Measurements from ENCODE around the gene BTNL3. TPM values are rescaled to one million over a fixed set of nuclear protein-coding genes. Genes with fewer than 3 reads are reported as not detected.
"Not testable (repeated sequence)": the region's sequence is repeated elsewhere in the genome, so short reads cannot be mapped to it uniquely, and the experiment has no call there.

The BTNL3 gene
- total RNA-seq, 1 experiment from 2014 or later: not detected

DNA sequence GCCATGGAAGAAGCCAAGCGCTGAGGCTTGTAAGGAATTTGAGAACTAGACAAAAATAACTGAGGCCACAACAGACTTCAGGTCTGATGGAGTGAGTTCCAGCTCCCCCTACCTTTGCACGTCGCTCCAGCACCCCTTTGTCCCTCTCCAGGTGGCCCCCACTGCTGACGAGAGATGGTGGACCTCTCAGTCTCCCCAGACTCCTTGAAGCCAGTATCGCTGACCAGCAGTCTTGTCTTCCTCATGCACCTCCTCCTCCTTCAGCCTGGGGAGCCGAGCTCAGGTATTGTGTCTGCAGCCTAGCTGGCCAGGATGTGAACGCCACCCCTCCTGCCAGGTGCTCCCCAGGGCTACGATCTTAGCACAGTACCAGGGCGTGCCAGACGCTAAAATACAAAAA, 56.7 kb downstream of the BTNL3 start:
- Mint-ChIP-seq H3K4me1 (ENCODE audit: low read depth, unreplicated experiment) (no peaks in the 10 kb centered on the region), H3K4me3 (ENCODE audit: low read depth, unreplicated experiment) (no peak overlapping the region), H3K36me3 (ENCODE audit: insufficient read depth, unreplicated experiment) (no peaks in the 10 kb centered on the region), H3K27me3 (ENCODE audit: unreplicated experiment) (no peaks in the 10 kb centered on the region), H3K9me3 (ENCODE audit: low read depth, unreplicated experiment) (no peaks in the 10 kb centered on the region), H3K27ac (ENCODE audit: unreplicated experiment) (no peak overlapping the region)
- CTCF ChIA-PET: interaction anchor here (0.5 kb wide), 1 partner anchor 69 kb away, joined by 4 read pairs; no protein-coding TSS in a partner anchor
- no peak for DNase-seq
- no TSS peak for BruUV-seq (replicated peaks)
- TF ChIP-seq, protein P1, sequence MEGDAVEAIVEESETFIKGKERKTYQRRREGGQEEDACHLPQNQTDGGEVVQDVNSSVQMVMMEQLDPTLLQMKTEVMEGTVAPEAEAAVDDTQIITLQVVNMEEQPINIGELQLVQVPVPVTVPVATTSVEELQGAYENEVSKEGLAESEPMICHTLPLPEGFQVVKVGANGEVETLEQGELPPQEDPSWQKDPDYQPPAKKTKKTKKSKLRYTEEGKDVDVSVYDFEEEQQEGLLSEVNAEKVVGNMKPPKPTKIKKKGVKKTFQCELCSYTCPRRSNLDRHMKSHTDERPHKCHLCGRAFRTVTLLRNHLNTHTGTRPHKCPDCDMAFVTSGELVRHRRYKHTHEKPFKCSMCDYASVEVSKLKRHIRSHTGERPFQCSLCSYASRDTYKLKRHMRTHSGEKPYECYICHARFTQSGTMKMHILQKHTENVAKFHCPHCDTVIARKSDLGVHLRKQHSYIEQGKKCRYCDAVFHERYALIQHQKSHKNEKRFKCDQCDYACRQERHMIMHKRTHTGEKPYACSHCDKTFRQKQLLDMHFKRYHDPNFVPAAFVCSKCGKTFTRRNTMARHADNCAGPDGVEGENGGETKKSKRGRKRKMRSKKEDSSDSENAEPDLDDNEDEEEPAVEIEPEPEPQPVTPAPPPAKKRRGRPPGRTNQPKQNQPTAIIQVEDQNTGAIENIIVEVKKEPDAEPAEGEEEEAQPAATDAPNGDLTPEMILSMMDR (IDR thresholded peaks at IDR 0.05; ENCODE audit: unreplicated experiment): no peak
- intact Hi-C loops (cut with micrococcal nuclease; ENCODE audit: unreplicated experiment): loop anchor here (2.0 kb wide), 1 partner anchor 113 kb away; no protein-coding TSS in a partner anchor

- BruUV-seq (replicated peaks); H3K4me3 Mint-ChIP-seq (ENCODE audit: low read depth, unreplicated experiment); DNase-seq; H3K36me3 Mint-ChIP-seq (ENCODE audit: insufficient read depth, unreplicated experiment); H3K27ac Mint-ChIP-seq (ENCODE audit: unreplicated experiment); CTCF ChIA-PET; H3K9me3 Mint-ChIP-seq (ENCODE audit: low read depth, unreplicated experiment); H3K4me1 Mint-ChIP-seq (ENCODE audit: low read depth, unreplicated experiment); H3K27me3 Mint-ChIP-seq (ENCODE audit: unreplicated experiment): not testable (repeated sequence)
- intact Hi-C loops (cut with micrococcal nuclease; ENCODE audit: unreplicated experiment): loop anchor here (2.0 kb wide), 1 partner anchor 113 kb away; no protein-coding TSS in a partner anchor
Measured at GRCh38 chr5:181045857-181046256, 57.2 kb downstream of the BTNL3 start.

DNA sequence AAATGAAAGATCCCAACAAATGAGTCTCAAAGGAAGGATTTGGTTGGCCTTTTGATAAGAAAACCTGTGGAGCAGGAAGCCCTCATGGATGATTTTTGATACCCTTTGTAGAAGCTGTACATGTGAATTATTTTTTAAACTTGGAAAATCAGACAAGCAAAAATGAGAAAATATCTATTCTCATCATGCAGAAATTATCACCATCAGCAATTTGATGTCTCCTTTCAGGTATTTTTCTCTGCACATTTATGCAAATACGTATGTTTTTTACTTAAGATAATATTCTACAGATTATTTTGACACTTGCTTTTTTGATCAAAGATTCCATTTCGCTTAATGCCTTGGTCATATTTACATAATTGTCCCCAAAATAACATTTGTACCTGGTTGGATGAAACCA, 58.6 kb downstream of the BTNL3 start:
- Mint-ChIP-seq H3K4me3 (ENCODE audit: low read depth, unreplicated experiment) (no peak overlapping the region), H3K27me3 (ENCODE audit: unreplicated experiment) (no peaks in the 10 kb centered on the region), H3K4me1 (ENCODE audit: low read depth, unreplicated experiment) (peaks cover 6% of the 10 kb centered on the region), H3K9me3 (ENCODE audit: low read depth, unreplicated experiment) (no peaks in the 10 kb centered on the region), H3K36me3 (ENCODE audit: insufficient read depth, unreplicated experiment) (peaks cover 6% of the 10 kb centered on the region), H3K27ac (ENCODE audit: unreplicated experiment) (no peak overlapping the region)
- CTCF ChIA-PET: no interaction called here
- intact Hi-C loops (cut with micrococcal nuclease; ENCODE audit: unreplicated experiment): no loop called here
- no peak for DNase-seq
- TF ChIP-seq, protein P1 (IDR thresholded peaks at IDR 0.05; ENCODE audit: unreplicated experiment): no peak
- BruUV-seq (replicated peaks): no TSS peak

DNA sequence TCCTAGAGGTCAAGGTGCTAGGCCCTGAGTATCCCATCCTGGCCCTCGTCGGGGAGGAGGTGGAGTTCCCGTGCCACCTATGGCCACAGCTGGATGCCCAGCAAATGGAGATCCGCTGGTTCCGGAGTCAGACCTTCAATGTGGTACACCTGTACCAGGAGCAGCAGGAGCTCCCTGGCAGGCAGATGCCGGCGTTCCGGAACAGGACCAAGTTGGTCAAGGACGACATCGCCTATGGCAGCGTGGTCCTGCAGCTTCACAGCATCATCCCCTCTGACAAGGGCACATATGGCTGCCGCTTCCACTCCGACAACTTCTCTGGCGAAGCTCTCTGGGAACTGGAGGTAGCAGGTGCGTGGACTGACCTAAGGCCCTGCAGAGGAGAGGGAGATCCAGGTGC, 59.3 kb downstream of the BTNL3 start:
- Mint-ChIP-seq H3K9me3 (ENCODE audit: low read depth, unreplicated experiment) (no peaks in the 10 kb centered on the region), H3K27ac (ENCODE audit: unreplicated experiment) (no peak overlapping the region), H3K4me3 (ENCODE audit: low read depth, unreplicated experiment) (no peak overlapping the region), H3K36me3 (ENCODE audit: insufficient read depth, unreplicated experiment) (peaks cover 9% of the 10 kb centered on the region), H3K27me3 (ENCODE audit: unreplicated experiment) (no peaks in the 10 kb centered on the region), H3K4me1 (ENCODE audit: low read depth, unreplicated experiment) (peaks cover 7% of the 10 kb centered on the region)
- no TSS peak for BruUV-seq (replicated peaks)
- intact Hi-C loops (cut with micrococcal nuclease; ENCODE audit: unreplicated experiment): no loop called here
- TF ChIP-seq, protein P1 (IDR thresholded peaks at IDR 0.05; ENCODE audit: unreplicated experiment): no peak
- CTCF ChIA-PET: no interaction called here
- no peak for DNase-seq

- intact Hi-C loops (cut with micrococcal nuclease; ENCODE audit: unreplicated experiment): no loop called here
- no peak for DNase-seq
- Mint-ChIP-seq H3K9me3 (ENCODE audit: low read depth, unreplicated experiment) (no peaks in the 10 kb centered on the region), H3K4me1 (ENCODE audit: low read depth, unreplicated experiment) (peaks cover 21% of the 10 kb centered on the region), H3K4me3 (ENCODE audit: low read depth, unreplicated experiment) (no peak overlapping the region), H3K36me3 (ENCODE audit: insufficient read depth, unreplicated experiment) (peaks cover 15% of the 10 kb centered on the region), H3K27me3 (ENCODE audit: unreplicated experiment) (no peaks in the 10 kb centered on the region), H3K27ac (ENCODE audit: unreplicated experiment) (no peak overlapping the region)
- CTCF ChIA-PET: no interaction called here
- no TSS peak for BruUV-seq (replicated peaks)
- TF ChIP-seq, protein P1 (IDR thresholded peaks at IDR 0.05; ENCODE audit: unreplicated experiment): no peak
Measured at GRCh38 chr5:181050016-181050415, 61.4 kb downstream of the BTNL3 start.
